HCT116 (cell line): ENCODE measurements around the gene LAX1. TPM values are rescaled to one million over a fixed set of nuclear protein-coding genes. Genes with fewer than 3 reads are reported as not detected.

Experiments
- ATAC-seq: fragments of 200-7000 bp; cut with Tn5 transposase; 2 replicates; pipeline ENCODE4 v1.9.1; 2020; ENCODE audit warnings: mild to moderate bottlenecking, moderate library complexity
- BruUV-seq: library from RNA; stranded (reverse); fragments of 400-500 nt; replicated peaks from 2 replicates; lab custom pipeline; 2021; lab: Mats Ljungman, UMichigan
- CTCF ChIA-PET: fragments of 300-600 bp; sonication (Branson Sonifier 250); formaldehyde crosslinking; loops from one replicate; lab custom pipeline; 2021; ENCODE audit warnings: antibody characterized with exemption; lab: Charles Lee
- POLR2A ChIA-PET: fragments of 300-600, 350-600 bp; sonication (Branson Sonifier 250); formaldehyde crosslinking; loops from one replicate; lab custom pipeline; 2021; ENCODE audit warnings: antibody characterized with exemption; lab: Charles Lee
- RAD21 ChIA-PET, 2 experiments: fragments of 300-600 bp; sonication (Branson Sonifier 250); formaldehyde crosslinking; loops; one replicate each; lab custom pipeline; 2023; ENCODE audit warnings: low total read pairs in 2 of 2; ENCODE audit not compliant: uncharacterized antibody in 2 of 2, unreplicated experiment in 2 of 2, low non-redundant PET in 1 of 2; lab: Charles Lee
- DNase-seq: peaks from one replicate; pipeline ENCODE4 v3.0.0-alpha.2; 2010; ENCODE audit warnings: low read depth, low spot score
- H2AFZ ChIP-seq: fragments of 200-600 bp; shearing (Covaris generic), sonication (generic); 2 replicates; pipeline ENCODE4 v1.6.1; 2017; ENCODE audit warnings: low read depth, mixed run types, mixed read lengths, antibody characterized with exemption, low read length; ENCODE audit not compliant: poor library complexity, severe bottlenecking
- H3K27ac ChIP-seq: 2 replicates; pipeline ENCODE4 v1.5.1; 2012; ENCODE audit warnings: low read depth, low read length
- H3K27me3 ChIP-seq: fragments of 200-600 bp; sonication (generic); 2 replicates; pipeline ENCODE4 v1.6.1; 2016; ENCODE audit warnings: mixed run types, low read length, mixed read lengths; ENCODE audit not compliant: insufficient read depth
- H3K36me3 ChIP-seq, 2 experiments: fragments of 200-500 bp in 1 of 2; fragments of 200-600 bp in 1 of 2; sonication (Bioruptor generic) in 1 of 2; sonication (generic) in 1 of 2; 2 replicates each; pipeline versions ENCODE4 v1.5.1 to v1.6.1; 2014 to 2016; ENCODE audit warnings: low read length in 2 of 2, inconsistent platforms in 1 of 2, mixed read lengths in 1 of 2, mixed run types in 1 of 2; ENCODE audit not compliant: insufficient read depth in 2 of 2, control insufficient read depth in 1 of 2
- H3K4me1 ChIP-seq, 2 experiments: fragments of 200-600 bp in 1 of 2; sonication (generic) in 1 of 2; 2 replicates each; pipeline versions ENCODE4 v1.5.1 to v1.6.1; 2012 to 2017; ENCODE audit warnings: low read length in 2 of 2, inconsistent platforms in 1 of 2, mild to moderate bottlenecking in 1 of 2, mixed read lengths in 1 of 2, mixed run types in 1 of 2, moderate library complexity in 1 of 2; ENCODE audit not compliant: insufficient read depth in 2 of 2, control insufficient read depth in 1 of 2
- H3K4me2 ChIP-seq: fragments of 200-600 bp; sonication (generic); 2 replicates; pipeline ENCODE4 v1.6.1; 2017; ENCODE audit warnings: mixed run types, low read length, mixed read lengths
- H3K4me3 ChIP-seq, 2 experiments: fragments of 200-600 bp in 1 of 2; sonication (generic) in 1 of 2; replicated peaks in 1 of 2; 2 replicates each; pipeline ENCODE4 v1.5.1; 2011 to 2016; ENCODE audit warnings: low read length in 2 of 2, control low read depth in 1 of 2, low read depth in 1 of 2, mild to moderate bottlenecking in 1 of 2, mixed read lengths in 1 of 2, mixed run types in 1 of 2
- H3K79me2 ChIP-seq: fragments of 200-600 bp; sonication (generic); 2 replicates; pipeline ENCODE4 v1.6.1; 2017; ENCODE audit warnings: mild to moderate bottlenecking, mixed run types, low read length, moderate library complexity, mixed read lengths; ENCODE audit not compliant: insufficient read depth
- H3K9ac ChIP-seq: fragments of 200-600 bp; sonication (generic); 2 replicates; pipeline ENCODE4 v1.6.1; 2016; ENCODE audit warnings: low read length, mixed read lengths
- H3K9me2 ChIP-seq: fragments of 200-600 bp; sonication (generic), shearing (Covaris generic); 2 replicates; pipeline ENCODE4 v1.6.1; 2017; ENCODE audit warnings: mixed run types, mild to moderate bottlenecking, moderate library complexity; ENCODE audit not compliant: insufficient read depth
- H3K9me3 ChIP-seq, 2 experiments: fragments of 200-500 bp in 1 of 2; fragments of 200-600 bp in 1 of 2; sonication (Bioruptor generic) in 1 of 2; sonication (generic) in 1 of 2; 2 replicates each; pipeline ENCODE4 v1.6.1; 2014 to 2017; ENCODE audit warnings: low read length in 2 of 2, mixed read lengths in 2 of 2, inconsistent platforms in 1 of 2, low read depth in 1 of 2, mild to moderate bottlenecking in 1 of 2, mixed run types in 1 of 2, moderate library complexity in 1 of 2; ENCODE audit not compliant: control insufficient read depth in 1 of 2, insufficient read depth in 1 of 2
- H4K20me1 ChIP-seq: fragments of 200-600 bp; sonication (generic), shearing (Covaris generic); 2 replicates; pipeline ENCODE4 v1.6.1; 2017; ENCODE audit warnings: mixed run types, mild to moderate bottlenecking, moderate library complexity; ENCODE audit not compliant: insufficient read depth
- CEBPB ChIP-seq: IDR thresholded peaks from 2 replicates; pipeline ENCODE4 v1.6.1; 2012; ENCODE audit warnings: low read depth
- CTCF ChIP-seq, 3 experiments: fragments of 200-600 bp in 1 of 3; sonication (generic) in 1 of 3; IDR thresholded peaks in 2 of 3; conservative IDR thresholded peaks in 1 of 3; 2 replicates each; pipeline ENCODE4 v1.5.1; 2012 to 2017; ENCODE audit warnings: low read depth in 2 of 3, low read length in 2 of 3, antibody characterized with exemption in 1 of 3, borderline replicate concordance in 1 of 3, control low read depth in 1 of 3, mild to moderate bottlenecking in 1 of 3, mixed read lengths in 1 of 3, mixed run types in 1 of 3, moderate library complexity in 1 of 3; ENCODE audit not compliant: insufficient read depth in 1 of 3
- ELF1 ChIP-seq: IDR thresholded peaks from 2 replicates; pipeline ENCODE4 v1.6.1; 2012; ENCODE audit warnings: low read depth, borderline replicate concordance
- EZH2 ChIP-seq: fragments of 200-600 bp; sonication (generic); IDR thresholded peaks from 2 replicates; pipeline ENCODE4 v1.6.1; 2017; ENCODE audit warnings: antibody characterized with exemption, mixed run types
- MAX ChIP-seq: IDR thresholded peaks from 2 replicates; pipeline ENCODE4 v1.6.1; 2012
- REST ChIP-seq: IDR thresholded peaks from 2 replicates; pipeline ENCODE4 v1.6.1; 2012; ENCODE audit warnings: low read depth
- SIN3A ChIP-seq: IDR thresholded peaks from 2 replicates; pipeline ENCODE4 v1.6.1; 2012; ENCODE audit warnings: low read depth
- ZNF274 ChIP-seq: fragments of 200-500 bp; sonication (Bioruptor generic); IDR thresholded peaks from 2 replicates; pipeline ENCODE4 v1.6.1; 2014; ENCODE audit warnings: mild to moderate bottlenecking, low read depth, low read length, inconsistent platforms
- intact Hi-C: fragments of 100-400 bp; cut with micrococcal nuclease; formaldehyde crosslinking; loops from 2 replicates; pipeline ENCODE4 v1.10.0; 2022
- total RNA-seq: library from RNA; stranded (reverse); gene quantifications from one replicate; pipeline ENCODE4 v1.2.1, GENCODE V29; 2021; ENCODE audit not compliant: unreplicated experiment

The LAX1 gene
- total RNA-seq, 1 experiment from 2014 or later, result 0.12 TPM

GRCh38 chr1:203778146-203778545 lies 13.2 kb downstream of the LAX1 start:
- no peaks in the 10 kb centered on the region for H3K4me1 ChIP-seq
- H4K20me1 ChIP-seq, result no peaks in the 10 kb centered on the region; the same call in 1 of the 2 replicates
- intact Hi-C loops, result no loop called here
- ChIA-PET CTCF (no interaction called here), RAD21 (interaction anchor here in 1 of 2 experiments (0.6 kb wide), 1 partner anchor 44 kb away, joined by 6 read pairs; no protein-coding TSS in a partner anchor)
- H3K9ac ChIP-seq, result no peak overlapping the region
- no peak overlapping the region for H2AFZ ChIP-seq
- ATAC-seq (no peak), DNase-seq (no peak)
- H3K27ac ChIP-seq, result no peak overlapping the region
- TF ChIP-seq SIN3A, result no peak
- no peak for TF ChIP-seq ELF1
- TF ChIP-seq CTCF (IDR thresholded peaks at IDR 0.05 in 2 of 3, conservative IDR thresholded peaks at IDR 0.05 in 1 of 3; ENCODE audit: borderline replicate concordance in 1 of 3, insufficient read depth in 1 of 3, low read depth in 2 of 3, low read length in 2 of 3), result no peak
- TF ChIP-seq MAX, result no peak
- no peak for TF ChIP-seq REST
- no peak for TF ChIP-seq EZH2
- no peak for TF ChIP-seq CEBPB
- no peak for TF ChIP-seq ZNF274
- TF ChIP-seq, all 23 proteins: peak for 0
- H3K36me3 ChIP-seq, result no peaks in the 10 kb centered on the region
- H3K9me2 ChIP-seq, result no peaks in the 10 kb centered on the region
- no peaks in the 10 kb centered on the region for H3K27me3 ChIP-seq
- POLR2A ChIA-PET, result no interaction called here
- no TSS peak for BruUV-seq
- H3K4me2 ChIP-seq, result no peak overlapping the region
- H3K9me3 ChIP-seq, result no peaks in the 10 kb centered on the region
- H3K79me2 ChIP-seq, result no peaks in the 10 kb centered on the region
- H3K4me3 ChIP-seq, result no peak overlapping the region
